Hepatocyte (in vitro differentiated cells): ENCODE measurements around the gene NR2F1-AS1. TPM values are rescaled to one million over a fixed set of nuclear protein-coding genes. Genes with fewer than 3 reads are reported as not detected.

Source experiments
- DNase-seq: peaks from one replicate; pipeline ENCODE4 v3.0.0-alpha.2; 2016; ENCODE audit warnings: low spot score
- H2AFZ ChIP-seq: fragments of 200-600 bp; sonication (generic); 2 replicates; pipeline ENCODE4 v1.6.0; 2016; ENCODE audit warnings: antibody characterized with exemption, mild to moderate bottlenecking
- H3K27ac ChIP-seq: fragments of 200-600 bp; sonication (generic); 2 replicates; pipeline ENCODE4 v1.5.1; 2016; ENCODE audit warnings: mild to moderate bottlenecking
- H3K27me3 ChIP-seq: fragments of 200-600 bp; sonication (generic); 2 replicates; pipeline ENCODE4 v1.6.1; 2016
- H3K36me3 ChIP-seq: fragments of 200-600 bp; sonication (generic); replicated peaks from 2 replicates; pipeline ENCODE4 v1.5.1; 2016; ENCODE audit warnings: low read depth; ENCODE audit not compliant: insufficient read depth
- H3K4me1 ChIP-seq: fragments of 200-600 bp; sonication (generic); 2 replicates; pipeline ENCODE4 v1.5.1; 2016; ENCODE audit warnings: mild to moderate bottlenecking, moderate library complexity; ENCODE audit not compliant: insufficient read depth
- H3K4me2 ChIP-seq: fragments of 200-600 bp; sonication (generic); 2 replicates; pipeline ENCODE4 v1.6.0; 2016
- H3K4me3 ChIP-seq: fragments of 200-600 bp; sonication (generic); 2 replicates; pipeline ENCODE4 v1.5.1; 2016; ENCODE audit warnings: mild to moderate bottlenecking
- H3K79me2 ChIP-seq: fragments of 200-600 bp; sonication (generic); 2 replicates; pipeline ENCODE4 v1.6.0; 2017; ENCODE audit warnings: mild to moderate bottlenecking
- H3K9me2 ChIP-seq: fragments of 200-600 bp; sonication (generic); replicated peaks from 2 replicates; pipeline ENCODE4 v1.6.0; 2017; ENCODE audit warnings: mild to moderate bottlenecking; ENCODE audit not compliant: insufficient read depth
- H3K9me3 ChIP-seq: fragments of 200-600 bp; sonication (generic); 2 replicates; pipeline ENCODE4 v1.5.1; 2016; ENCODE audit warnings: low read depth, mild to moderate bottlenecking
- H4K20me1 ChIP-seq: fragments of 200-600 bp; sonication (generic); 2 replicates; pipeline ENCODE4 v1.6.0; 2016; ENCODE audit warnings: mild to moderate bottlenecking; ENCODE audit not compliant: insufficient read depth, poor library complexity, severe bottlenecking
- EZH2 ChIP-seq: fragments of 200-600 bp; sonication (generic); IDR thresholded peaks from 2 replicates; pipeline ENCODE4 v1.6.1; 2016; ENCODE audit warnings: antibody characterized with exemption, mild to moderate bottlenecking, borderline replicate concordance
- EZH2phosphoT487 ChIP-seq: fragments of 200-600 bp; sonication (generic); IDR thresholded peaks from one replicate; pipeline ENCODE4 v1.6.1; 2018; ENCODE audit warnings: antibody characterized with exemption, mild to moderate bottlenecking, low read depth, moderate library complexity; ENCODE audit not compliant: unreplicated experiment, severe bottlenecking
- WGBS: methylation state at CpG from one replicate; pipeline ENCODE4 v1.1.6; 2016; ENCODE audit warnings: low lambda C conversion rate; ENCODE audit errors: missing lambda C conversion rate; 5-methylcytosine and 5-hydroxymethylcytosine counted together
- polyA plus RNA-seq: library from polyadenylated mRNA; unstranded; fragments of >200 nt; fragmentation: Nextera tagmentation; extraction: Ambion mirVana; gene quantifications from 2 replicates; pipeline ENCODE4 v1.2.1, GENCODE V29; 2016
- total RNA-seq: library from RNA; depleted of rRNA; stranded (reverse); fragments of >200 nt; gene quantifications from 2 replicates; pipeline ENCODE4 v1.2.3, GENCODE V29; 2014
- TF ChIP-seq, protein P1 (sequence below): fragments of 200-600 bp; sonication (generic); IDR thresholded peaks from 2 replicates; pipeline ENCODE4 v1.5.1; 2016; ENCODE audit warnings: antibody characterized with exemption, mild to moderate bottlenecking; ENCODE audit not compliant: poor library complexity

NR2F1-AS1 gene
- total and polyA plus RNA-seq, 2 experiments from 2014 or later = 8.4 to 8.6 TPM

DNA sequence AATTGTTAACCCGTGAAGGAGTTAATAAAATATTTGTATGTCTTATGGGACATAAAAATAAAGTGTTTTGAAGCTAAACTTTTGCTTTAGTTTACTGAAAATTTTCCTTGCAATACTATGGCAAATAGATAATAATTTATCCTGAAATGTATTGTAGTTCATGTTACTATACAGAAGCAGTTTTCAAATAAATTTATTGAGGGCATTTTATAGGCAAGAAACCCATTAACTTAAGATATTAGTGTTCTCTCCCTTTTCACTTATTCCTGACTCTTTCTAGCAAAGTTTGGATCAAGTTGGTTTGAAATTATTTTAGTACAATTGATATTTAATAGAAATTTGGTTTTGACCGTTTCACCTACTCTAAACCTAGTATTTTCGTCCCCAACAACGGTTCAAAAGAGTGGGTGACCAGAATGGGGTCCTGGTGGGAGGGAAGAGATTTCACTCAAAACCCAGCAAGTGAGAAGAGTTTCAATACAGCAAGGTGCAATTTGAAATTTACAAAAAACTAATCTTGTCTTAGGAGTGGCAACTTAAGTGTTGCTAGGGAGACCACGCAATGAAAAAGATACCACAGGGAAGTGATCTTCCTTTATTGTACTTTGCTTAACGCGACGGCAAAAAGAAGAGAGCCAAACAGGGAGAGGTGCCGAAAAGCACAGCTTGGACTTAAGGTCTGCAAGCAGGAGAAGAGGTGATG is 30.4 kb upstream of the NR2F1-AS1 start:
- Histone ChIP-seq H3K4me1 (peaks cover 11% of the 10 kb centered on the region), H4K20me1 (no peaks in the 10 kb centered on the region), H3K27me3 (peaks cover 97% of the 10 kb centered on the region), H2AFZ (no peak overlapping the region), H3K79me2 (no peaks in the 10 kb centered on the region), H3K9me3 (no peaks in the 10 kb centered on the region), H3K4me3 (no peak overlapping the region), H3K36me3 (no peaks in the 10 kb centered on the region), H3K27ac (no peak overlapping the region), H3K4me2 (peak overlapping the region; percentile 72), H3K9me2 (no peaks in the 10 kb centered on the region)
- 9% methylated on average over 9 of the region's 9 CpGs for WGBS
- TF ChIP-seq EZH2phosphoT487 (no peak), EZH2 (no peak)
- TF ChIP-seq, protein P1, sequence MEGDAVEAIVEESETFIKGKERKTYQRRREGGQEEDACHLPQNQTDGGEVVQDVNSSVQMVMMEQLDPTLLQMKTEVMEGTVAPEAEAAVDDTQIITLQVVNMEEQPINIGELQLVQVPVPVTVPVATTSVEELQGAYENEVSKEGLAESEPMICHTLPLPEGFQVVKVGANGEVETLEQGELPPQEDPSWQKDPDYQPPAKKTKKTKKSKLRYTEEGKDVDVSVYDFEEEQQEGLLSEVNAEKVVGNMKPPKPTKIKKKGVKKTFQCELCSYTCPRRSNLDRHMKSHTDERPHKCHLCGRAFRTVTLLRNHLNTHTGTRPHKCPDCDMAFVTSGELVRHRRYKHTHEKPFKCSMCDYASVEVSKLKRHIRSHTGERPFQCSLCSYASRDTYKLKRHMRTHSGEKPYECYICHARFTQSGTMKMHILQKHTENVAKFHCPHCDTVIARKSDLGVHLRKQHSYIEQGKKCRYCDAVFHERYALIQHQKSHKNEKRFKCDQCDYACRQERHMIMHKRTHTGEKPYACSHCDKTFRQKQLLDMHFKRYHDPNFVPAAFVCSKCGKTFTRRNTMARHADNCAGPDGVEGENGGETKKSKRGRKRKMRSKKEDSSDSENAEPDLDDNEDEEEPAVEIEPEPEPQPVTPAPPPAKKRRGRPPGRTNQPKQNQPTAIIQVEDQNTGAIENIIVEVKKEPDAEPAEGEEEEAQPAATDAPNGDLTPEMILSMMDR = no peak
- no peak for DNase-seq

DNA sequence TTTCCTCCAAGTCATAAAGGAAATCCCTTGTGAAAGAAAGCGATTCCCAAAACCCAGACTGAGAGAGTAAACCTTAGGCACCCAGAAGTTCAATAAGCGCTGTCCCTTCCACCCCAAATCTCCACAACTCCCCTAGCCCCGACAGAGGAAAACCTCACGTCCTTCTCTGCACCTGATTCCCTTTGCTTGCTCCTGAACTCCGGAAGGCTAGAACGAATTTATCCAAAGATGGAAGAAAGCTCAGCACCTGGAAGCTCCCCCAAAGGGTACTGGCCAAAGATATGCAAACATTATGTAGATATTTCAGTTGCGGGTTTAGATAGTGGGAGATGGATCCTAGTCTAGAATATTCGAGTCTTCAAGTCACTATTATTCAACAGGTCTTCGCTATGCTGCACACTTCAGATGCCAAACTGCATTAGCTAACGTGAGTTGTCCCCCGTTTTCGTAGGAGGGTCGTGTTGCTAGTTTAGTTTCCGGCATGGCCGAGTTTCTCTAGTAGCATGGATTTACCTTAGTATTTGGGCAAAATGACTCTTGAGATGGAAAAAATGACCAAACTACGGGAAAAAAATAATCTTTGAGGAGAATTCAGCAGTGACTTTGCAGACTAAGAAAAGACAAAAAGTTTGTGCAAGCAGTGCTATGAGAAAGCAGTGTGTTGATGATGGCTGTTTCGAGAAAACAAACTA is 29.7 kb upstream of the NR2F1-AS1 start:
- H4K20me1 ChIP-seq = no peaks in the 10 kb centered on the region
- peaks cover 11% of the 10 kb centered on the region for H3K4me1 ChIP-seq
- no peak overlapping the region for H3K4me3 ChIP-seq
- H3K4me2 ChIP-seq = no peak overlapping the region
- no peaks in the 10 kb centered on the region for H3K79me2 ChIP-seq
- DNase-seq = no peak
- H3K9me3 ChIP-seq = no peaks in the 10 kb centered on the region
- H3K9me2 ChIP-seq = no peaks in the 10 kb centered on the region
- WGBS = 11% methylated on average over 17 of the region's 17 CpGs
- H3K27ac ChIP-seq = no peak overlapping the region
- TF ChIP-seq EZH2phosphoT487 = no peak
- peak; percentile 63 for TF ChIP-seq EZH2
- H2AFZ ChIP-seq = no peak overlapping the region
- H3K27me3 ChIP-seq = peaks cover 97% of the 10 kb centered on the region
- no peaks in the 10 kb centered on the region for H3K36me3 ChIP-seq

DNA sequence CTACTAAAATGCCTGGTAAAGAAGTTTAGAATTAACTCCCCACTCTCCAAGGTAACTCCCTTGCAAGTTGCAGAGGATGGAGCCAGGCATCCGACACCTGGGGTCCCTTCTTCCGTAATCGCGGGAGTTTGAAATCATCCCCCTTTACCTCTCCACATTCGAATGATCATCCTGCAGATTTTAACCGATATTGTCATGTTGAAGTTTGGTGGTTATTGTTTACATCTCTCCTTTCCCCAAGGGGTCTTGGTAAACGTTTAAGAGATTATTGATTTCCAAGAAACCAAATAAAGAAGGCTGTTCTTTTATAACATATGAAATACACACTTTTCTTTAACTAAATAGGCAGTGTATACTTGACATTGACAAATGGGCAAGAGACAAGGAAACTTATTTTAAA is 28.7 kb upstream of the NR2F1-AS1 start:
- 12% methylated on average over 7 of the region's 7 CpGs for WGBS
- no peak overlapping the region for H3K4me3 ChIP-seq
- TF ChIP-seq EZH2phosphoT487 = no peak
- TF ChIP-seq, protein P1 = no peak
- peak; percentile 65 for TF ChIP-seq EZH2
- H3K27me3 ChIP-seq = peaks cover 97% of the 10 kb centered on the region
- no peaks in the 10 kb centered on the region for H3K9me2 ChIP-seq
- no peak overlapping the region for H3K27ac ChIP-seq
- H4K20me1 ChIP-seq = no peaks in the 10 kb centered on the region
- DNase-seq = no peak
- H3K36me3 ChIP-seq = no peaks in the 10 kb centered on the region
- H3K9me3 ChIP-seq = no peaks in the 10 kb centered on the region
- H3K4me1 ChIP-seq = peaks cover 11% of the 10 kb centered on the region
- H2AFZ ChIP-seq = no peak overlapping the region
- no peak overlapping the region for H3K4me2 ChIP-seq
- H3K79me2 ChIP-seq = no peaks in the 10 kb centered on the region

DNA sequence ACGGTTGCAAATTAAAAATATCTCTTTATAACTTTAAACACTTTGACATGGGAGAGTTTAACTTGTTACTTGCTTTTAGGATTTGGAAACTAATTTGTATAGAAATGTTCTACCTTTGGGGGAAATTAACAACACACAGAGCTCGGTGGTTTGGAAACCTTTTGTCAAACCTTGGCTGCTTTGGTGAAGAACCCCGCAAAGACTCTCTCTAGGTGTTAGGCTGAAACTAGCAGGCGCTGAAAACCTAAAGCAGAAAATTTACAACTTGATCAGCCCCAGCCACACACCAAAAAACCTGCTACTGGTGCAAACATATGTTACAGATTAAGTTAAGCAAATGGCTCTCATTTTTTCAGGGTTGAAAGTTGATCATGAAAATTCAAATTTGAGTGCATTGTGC is 27.8 kb upstream of the NR2F1-AS1 start:
- Histone ChIP-seq H3K9me3 (no peaks in the 10 kb centered on the region), H3K4me1 (peaks cover 16% of the 10 kb centered on the region), H3K4me3 (no peak overlapping the region), H3K4me2 (no peak overlapping the region), H3K79me2 (no peaks in the 10 kb centered on the region), H3K27ac (no peak overlapping the region), H4K20me1 (no peaks in the 10 kb centered on the region), H3K36me3 (no peaks in the 10 kb centered on the region), H2AFZ (no peak overlapping the region), H3K27me3 (peaks cover 97% of the 10 kb centered on the region), H3K9me2 (no peaks in the 10 kb centered on the region)
- TF ChIP-seq EZH2 (no peak), EZH2phosphoT487 (no peak)
- TF ChIP-seq, protein P1 = no peak
- no peak for DNase-seq
- WGBS = 6% methylated on average over 4 of the region's 4 CpGs
